Loucy (cell line): ENCODE measurements around the gene DBNL.

Experiments used
- H2AFZ ChIP-seq: fragments of 200-600 bp; sonication (generic); 2 replicates; pipeline ENCODE4 v1.6.0; 2016; ENCODE audit warnings: antibody characterized with exemption, mild to moderate bottlenecking, low read length, moderate library complexity
- H3F3A ChIP-seq: fragments of 200-600 bp; 2 replicates; pipeline ENCODE4 v1.6.0; 2016; ENCODE audit warnings: antibody characterized with exemption, low read depth, mild to moderate bottlenecking
- H3K27me3 ChIP-seq: fragments of 200-600 bp; sonication (generic); 2 replicates; pipeline ENCODE4 v1.6.1; 2014; ENCODE audit warnings: low read length, mild to moderate bottlenecking; ENCODE audit not compliant: insufficient read depth, poor library complexity, severe bottlenecking
- H3K36me3 ChIP-seq: fragments of 200-600 bp; sonication (generic); 2 replicates; pipeline ENCODE4 v1.6.1; 2016; ENCODE audit warnings: low read length; ENCODE audit not compliant: insufficient read depth
- H3K4me1 ChIP-seq: fragments of 200-600 bp; sonication (generic); 2 replicates; pipeline ENCODE4 v1.5.1; 2014; ENCODE audit warnings: low read length, mild to moderate bottlenecking; ENCODE audit not compliant: insufficient read depth, poor library complexity, severe bottlenecking
- H3K4me2 ChIP-seq: fragments of 200-600 bp; sonication (generic); 2 replicates; pipeline ENCODE4 v1.6.0; 2014; ENCODE audit warnings: antibody characterized with exemption, low read length, low read depth, mild to moderate bottlenecking; ENCODE audit not compliant: poor library complexity, severe bottlenecking
- H3K4me3 ChIP-seq: fragments of 200-600 bp; sonication (generic); 2 replicates; pipeline ENCODE4 v1.5.1; 2014; ENCODE audit warnings: low read length, mild to moderate bottlenecking, mixed read lengths; ENCODE audit not compliant: poor library complexity, severe bottlenecking
- H3K79me2 ChIP-seq: fragments of 200-600 bp; sonication (generic); 2 replicates; pipeline ENCODE4 v1.6.1; 2014; ENCODE audit warnings: low read length; ENCODE audit not compliant: insufficient read depth
- H3K9ac ChIP-seq: fragments of 200-600 bp; sonication (generic); 2 replicates; pipeline ENCODE4 v1.6.0; 2014; ENCODE audit warnings: mild to moderate bottlenecking, low read depth, low read length, moderate library complexity; ENCODE audit not compliant: poor library complexity, severe bottlenecking
- H3K9me2 ChIP-seq: fragments of 200-600 bp; sonication (generic); replicated peaks from 2 replicates; pipeline ENCODE4 v1.6.1; 2016; ENCODE audit warnings: low read depth, low read length, mixed read lengths
- H3K9me3 ChIP-seq: fragments of 200-600 bp; sonication (generic); 2 replicates; pipeline ENCODE4 v1.6.1; 2014; ENCODE audit warnings: mild to moderate bottlenecking, antibody characterized with exemption, low read length, low read depth; ENCODE audit not compliant: insufficient read depth
- H4K20me1 ChIP-seq: fragments of 200-600 bp; sonication (generic); 2 replicates; pipeline ENCODE4 v1.6.0; 2014; ENCODE audit warnings: antibody characterized with exemption, low read length, mild to moderate bottlenecking; ENCODE audit not compliant: insufficient read depth, poor library complexity, severe bottlenecking
- CTCF ChIP-seq: fragments of 200-600 bp; sonication (generic); conservative IDR thresholded peaks from 2 replicates; pipeline ENCODE4 v1.5.1; 2014; ENCODE audit warnings: mild to moderate bottlenecking, antibody characterized with exemption, low read length
- EZH2phosphoT487 ChIP-seq: fragments of 200-600 bp; IDR thresholded peaks from 2 replicates; pipeline ENCODE4 v1.6.1; 2018; ENCODE audit warnings: antibody characterized with exemption, mild to moderate bottlenecking, moderate library complexity, borderline replicate concordance

Gene DBNL

DNA sequence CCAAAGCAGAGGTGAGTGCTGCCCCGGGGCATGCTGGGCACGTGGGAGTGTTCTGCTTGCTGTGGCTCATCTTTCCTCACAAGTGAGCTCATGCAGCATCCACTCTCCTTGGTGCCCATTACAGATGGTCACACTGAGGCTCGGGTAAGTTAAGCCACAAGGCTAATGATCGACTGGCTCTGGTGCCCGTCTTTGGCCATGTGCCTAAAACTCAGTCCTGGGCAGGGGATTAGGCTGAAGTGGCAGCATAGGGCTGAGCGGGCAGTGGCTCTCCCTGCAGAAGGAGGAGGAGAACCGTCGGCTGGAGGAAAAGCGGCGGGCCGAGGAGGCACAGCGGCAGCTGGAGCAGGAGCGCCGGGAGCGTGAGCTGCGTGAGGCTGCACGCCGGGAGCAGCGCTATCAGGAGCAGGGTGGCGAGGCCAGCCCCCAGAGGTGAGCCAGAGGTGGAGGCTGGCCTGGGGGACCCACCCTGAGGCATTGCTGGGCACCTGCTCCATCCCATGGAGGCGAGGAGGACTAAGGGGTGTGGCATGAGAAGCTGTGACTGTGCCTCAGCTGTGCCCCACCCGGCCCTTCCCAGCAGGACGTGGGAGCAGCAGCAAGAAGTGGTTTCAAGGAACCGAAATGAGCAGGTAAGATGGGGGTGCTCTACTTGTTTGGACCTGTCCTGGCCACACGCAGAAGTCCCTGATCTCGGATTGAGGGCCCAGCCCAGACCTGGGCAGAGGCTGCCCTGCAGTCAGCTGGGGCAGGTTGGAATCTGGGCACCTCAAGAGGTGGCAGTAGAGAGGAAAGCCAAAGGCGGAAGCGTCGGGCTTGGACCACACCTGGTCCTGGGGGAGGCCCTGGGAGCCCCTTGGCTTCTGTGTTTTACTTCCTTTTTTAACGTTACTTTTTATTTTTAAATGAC lies 13.6 kb downstream of the DBNL start:
- H2AFZ ChIP-seq = no peak overlapping the region
- TF ChIP-seq EZH2phosphoT487 (no peak), CTCF (no peak)
- no peak overlapping the region for H3K4me2 ChIP-seq
- H3K4me1 ChIP-seq = no peaks in the 10 kb centered on the region
- no peaks in the 10 kb centered on the region for H3K27me3 ChIP-seq
- peaks cover 64% of the 10 kb centered on the region; the same call in 1 of the 2 replicates for H3K36me3 ChIP-seq
- no peaks in the 10 kb centered on the region for H4K20me1 ChIP-seq
- H3K9me2 ChIP-seq = no peaks in the 10 kb centered on the region
- no peak overlapping the region for H3K4me3 ChIP-seq
- no peaks in the 10 kb centered on the region for H3K9me3 ChIP-seq
- H3K9ac ChIP-seq = no peak overlapping the region
- H3F3A ChIP-seq = no peaks in the 10 kb centered on the region
- H3K79me2 ChIP-seq = peaks cover 6% of the 10 kb centered on the region; the same call in 1 of the 2 replicates

DNA sequence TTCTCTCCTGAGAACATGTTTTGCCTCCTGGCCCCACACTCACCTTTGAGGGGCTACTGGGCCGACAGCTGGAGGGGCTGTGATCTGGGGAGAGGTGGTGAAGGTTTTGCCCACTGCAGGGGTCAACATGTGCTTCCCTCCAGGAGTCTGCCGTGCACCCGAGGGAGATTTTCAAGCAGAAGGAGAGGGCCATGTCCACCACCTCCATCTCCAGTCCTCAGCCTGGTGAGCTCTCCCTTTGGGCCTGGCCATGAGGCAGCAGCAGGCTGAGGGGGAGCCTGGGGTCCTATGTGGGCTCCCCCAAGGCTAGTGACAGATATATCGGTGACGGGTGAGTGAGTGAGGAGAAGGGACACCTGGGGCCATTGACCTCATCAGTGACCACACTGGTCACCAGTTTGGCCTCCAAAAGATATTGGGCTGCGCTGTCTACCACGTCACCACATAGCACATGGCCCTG lies 14.3 kb downstream of the DBNL start:
- Histone ChIP-seq H3K79me2 (peaks cover 6% of the 10 kb centered on the region; the same call in 1 of the 2 replicates), H3K9ac (no peak overlapping the region), H3K9me2 (no peaks in the 10 kb centered on the region), H4K20me1 (no peaks in the 10 kb centered on the region), H3K4me3 (no peak overlapping the region), H3K4me1 (no peaks in the 10 kb centered on the region), H2AFZ (no peak overlapping the region), H3K9me3 (no peaks in the 10 kb centered on the region), H3K36me3 (peaks cover 63% of the 10 kb centered on the region; the same call in 1 of the 2 replicates), H3F3A (no peaks in the 10 kb centered on the region), H3K4me2 (no peak overlapping the region), H3K27me3 (no peaks in the 10 kb centered on the region)
- TF ChIP-seq CTCF (no peak), EZH2phosphoT487 (no peak)

GRCh38 chr7:44059219-44060090 lies 15.0 kb downstream of the DBNL start:
- Histone ChIP-seq H3K9me3 (no peaks in the 10 kb centered on the region), H3K9ac (no peak overlapping the region), H3F3A (no peaks in the 10 kb centered on the region), H3K9me2 (no peaks in the 10 kb centered on the region), H3K27me3 (no peaks in the 10 kb centered on the region), H3K79me2 (peaks cover 6% of the 10 kb centered on the region; the same call in 1 of the 2 replicates), H4K20me1 (no peaks in the 10 kb centered on the region), H3K4me1 (no peaks in the 10 kb centered on the region), H3K36me3 (peaks cover 60% of the 10 kb centered on the region; the same call in 1 of the 2 replicates), H2AFZ (no peak overlapping the region), H3K4me2 (no peak overlapping the region), H3K4me3 (no peak overlapping the region)
- no peak for TF ChIP-seq EZH2phosphoT487
- TF ChIP-seq CTCF = no peak
